H1 (cell line): ENCODE results near the gene CDH8.

Experiments
- ATF3 ChIP-seq: IDR thresholded peaks from 2 replicates; pipeline ENCODE4 v1.6.1; 2011; ENCODE audit warnings: low read depth, mild to moderate bottlenecking, low read length; ENCODE audit not compliant: insufficient read depth
- CEBPB ChIP-seq: IDR thresholded peaks from 2 replicates; pipeline ENCODE4 v1.6.1; 2012; ENCODE audit warnings: low read depth, low read length
- CHD1 ChIP-seq: IDR thresholded peaks from 2 replicates; pipeline ENCODE4 v1.6.1; 2012; ENCODE audit warnings: low read depth, low read length, improper control_type of control experiment
- EZH2 ChIP-seq: fragments of 200-600 bp; sonication (generic); IDR thresholded peaks from 2 replicates; pipeline ENCODE4 v1.7.1; 2012; ENCODE audit warnings: low read depth, mild to moderate bottlenecking, moderate library complexity, low read length, inconsistent platforms; ENCODE audit not compliant: severe bottlenecking
- GABPA ChIP-seq: IDR thresholded peaks from 2 replicates; pipeline ENCODE4 v1.6.1; 2011; ENCODE audit warnings: mild to moderate bottlenecking, low read length, moderate library complexity, borderline replicate concordance; ENCODE audit not compliant: insufficient read depth
- JUND ChIP-seq: IDR thresholded peaks from 2 replicates; pipeline ENCODE4 v1.6.1; 2011; ENCODE audit warnings: mild to moderate bottlenecking, improper control_type of control experiment, low read length
- MAFK ChIP-seq: IDR thresholded peaks from 2 replicates; pipeline ENCODE4 v1.6.1; 2012; ENCODE audit warnings: low read depth, mild to moderate bottlenecking, improper control_type of control experiment, low read length
- POLR2A ChIP-seq, 2 experiments: IDR thresholded peaks; 1 replicate in 1 of 2; 2 replicates in 1 of 2; pipeline ENCODE4 v1.6.1; 2011; ENCODE audit warnings: low read depth in 2 of 2, low read length in 2 of 2, mild to moderate bottlenecking in 2 of 2; ENCODE audit errors: control extremely low read depth in 1 of 2
- POLR2AphosphoS5 ChIP-seq: IDR thresholded peaks from 2 replicates; pipeline ENCODE4 v1.6.1; 2011; ENCODE audit warnings: low read depth, low read length
- TAF1 ChIP-seq: IDR thresholded peaks from 2 replicates; pipeline ENCODE4 v1.6.1; 2011; ENCODE audit warnings: mild to moderate bottlenecking, low read depth, low read length
- TCF12 ChIP-seq: IDR thresholded peaks from 2 replicates; pipeline ENCODE4 v1.6.1; 2011; ENCODE audit warnings: low read depth, mild to moderate bottlenecking, low read length
- TEAD4 ChIP-seq: IDR thresholded peaks from 2 replicates; pipeline ENCODE4 v1.6.1; 2012; ENCODE audit warnings: low read depth, low read length, inconsistent platforms, mixed read lengths
- TF ChIP-seq, protein P1 (sequence below), 3 experiments: IDR thresholded peaks; 1 replicate in 2 of 3; 2 replicates in 1 of 3; pipeline versions ENCODE4 v1.5.1 to v1.6.1; 2011; ENCODE audit warnings: low read length in 3 of 3, mild to moderate bottlenecking in 3 of 3, inconsistent platforms in 2 of 3, low read depth in 1 of 3, moderate library complexity in 1 of 3; ENCODE audit not compliant: insufficient read depth in 1 of 3; ENCODE audit errors: control extremely low read depth in 1 of 3

DNA sequence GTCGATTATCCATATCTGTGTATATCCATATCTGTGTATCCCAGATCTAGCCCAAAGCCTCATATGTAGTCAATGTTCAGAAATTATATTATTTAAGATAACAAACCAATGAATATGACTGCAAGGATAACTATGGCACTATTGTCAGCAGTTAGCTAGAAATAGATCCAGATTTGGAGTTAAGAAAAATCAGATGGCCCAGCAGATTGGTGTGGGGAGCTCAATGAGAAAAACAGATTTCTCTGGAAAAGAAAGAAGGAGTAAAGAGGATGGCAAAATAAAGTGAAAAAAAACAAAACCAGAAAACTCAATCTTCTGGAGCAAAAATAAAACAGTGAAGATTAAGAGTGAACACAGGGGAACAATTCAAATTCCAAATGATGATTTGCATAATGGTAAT is 10.6 kb upstream of the CDH8 start:
- no peak for TF ChIP-seq TAF1
- no peak for TF ChIP-seq TCF12
- TF ChIP-seq POLR2A (IDR thresholded peaks at IDR 0.05; ENCODE audit: control extremely low read depth in 1 of 2, low read depth in 2 of 2, low read length in 2 of 2), result no peak
- no peak for TF ChIP-seq EZH2
- no peak for TF ChIP-seq JUND
- TF ChIP-seq TEAD4, result no peak
- no peak for TF ChIP-seq CHD1
- TF ChIP-seq, protein P1, sequence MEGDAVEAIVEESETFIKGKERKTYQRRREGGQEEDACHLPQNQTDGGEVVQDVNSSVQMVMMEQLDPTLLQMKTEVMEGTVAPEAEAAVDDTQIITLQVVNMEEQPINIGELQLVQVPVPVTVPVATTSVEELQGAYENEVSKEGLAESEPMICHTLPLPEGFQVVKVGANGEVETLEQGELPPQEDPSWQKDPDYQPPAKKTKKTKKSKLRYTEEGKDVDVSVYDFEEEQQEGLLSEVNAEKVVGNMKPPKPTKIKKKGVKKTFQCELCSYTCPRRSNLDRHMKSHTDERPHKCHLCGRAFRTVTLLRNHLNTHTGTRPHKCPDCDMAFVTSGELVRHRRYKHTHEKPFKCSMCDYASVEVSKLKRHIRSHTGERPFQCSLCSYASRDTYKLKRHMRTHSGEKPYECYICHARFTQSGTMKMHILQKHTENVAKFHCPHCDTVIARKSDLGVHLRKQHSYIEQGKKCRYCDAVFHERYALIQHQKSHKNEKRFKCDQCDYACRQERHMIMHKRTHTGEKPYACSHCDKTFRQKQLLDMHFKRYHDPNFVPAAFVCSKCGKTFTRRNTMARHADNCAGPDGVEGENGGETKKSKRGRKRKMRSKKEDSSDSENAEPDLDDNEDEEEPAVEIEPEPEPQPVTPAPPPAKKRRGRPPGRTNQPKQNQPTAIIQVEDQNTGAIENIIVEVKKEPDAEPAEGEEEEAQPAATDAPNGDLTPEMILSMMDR (IDR thresholded peaks at IDR 0.05; ENCODE audit: control extremely low read depth in 1 of 3, insufficient read depth in 1 of 3, low read depth in 1 of 3, low read length in 3 of 3), result no peak
- no peak for TF ChIP-seq GABPA
- no peak for TF ChIP-seq CEBPB
- no peak for TF ChIP-seq POLR2AphosphoS5
- no peak for TF ChIP-seq MAFK
- TF ChIP-seq ATF3, result no peak
